Measurements from ENCODE around the gene FCAR.
"Not testable (repeated sequence)": the region's sequence is repeated elsewhere in the genome, so short reads cannot be mapped to it uniquely, and the experiment has no call there.

FCAR gene

DNA sequence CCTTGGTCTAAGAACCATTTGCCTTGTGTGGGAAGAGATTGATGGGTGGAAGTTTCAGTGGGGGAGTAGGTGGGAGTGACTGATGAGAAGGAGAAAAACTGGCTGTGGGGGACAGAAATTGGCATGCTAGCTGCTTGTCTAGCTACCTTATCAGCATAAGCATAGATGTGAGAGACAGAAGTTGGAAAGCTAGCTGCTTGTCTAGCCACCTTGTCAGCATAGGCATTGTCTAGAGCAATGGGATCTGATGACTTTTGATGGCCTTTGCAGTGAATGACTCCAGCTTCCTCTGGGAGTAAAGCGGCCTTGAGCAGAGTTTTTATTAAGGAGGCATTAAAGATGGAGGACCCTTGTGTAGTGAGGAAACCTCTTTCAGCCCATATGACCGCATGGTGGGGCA, 22.0 kb downstream of the FCAR start:
- no peak for DNase-seq

- not testable (repeated sequence) for DNase-seq
These were observed 24.6 kb downstream of the FCAR start for GRCh38 chr19:54898685-54899084.

DNA sequence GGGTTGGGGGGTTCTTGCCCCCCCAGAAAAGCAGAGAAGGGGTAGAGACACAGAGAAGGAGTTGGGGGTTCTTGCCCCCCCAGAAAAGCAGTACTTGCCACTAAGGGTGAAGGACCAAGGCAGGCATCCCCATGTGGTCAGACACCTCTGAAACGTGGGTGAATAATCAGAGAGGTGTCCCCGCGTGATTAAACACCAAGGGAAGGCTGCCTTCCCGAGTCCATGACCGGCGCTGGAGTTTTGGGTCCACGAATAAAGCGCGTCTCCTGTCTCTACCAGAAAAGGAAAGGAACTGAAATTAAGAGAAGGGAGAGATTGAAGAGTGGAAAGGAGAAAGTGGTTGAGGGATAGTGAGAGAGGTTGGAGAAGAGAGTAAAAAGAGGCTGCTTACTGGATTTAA, 25.6 kb downstream of the FCAR start:
- DNase-seq, result not testable (repeated sequence)

DNA sequence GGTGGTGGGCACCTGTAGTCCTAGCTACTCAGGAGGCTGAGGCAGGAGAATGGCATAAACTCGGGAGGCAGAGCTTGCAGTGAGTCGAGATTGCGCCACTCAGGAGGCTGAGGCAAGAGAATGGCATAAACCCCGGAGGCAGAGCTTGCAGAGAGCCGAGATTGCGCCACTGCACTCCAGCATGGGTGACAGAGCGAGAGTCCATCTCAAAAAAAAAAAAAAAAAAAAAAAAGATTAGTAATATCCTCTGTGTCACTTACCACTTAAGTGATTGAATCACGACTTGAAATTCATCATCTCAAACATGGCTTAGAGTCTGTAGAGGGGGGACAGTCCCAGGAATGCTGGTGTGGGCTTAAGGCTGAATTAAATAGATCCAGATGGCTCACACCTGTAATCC, 27.1 kb downstream of the FCAR start:
- DNase-seq, result not testable (repeated sequence)

- DNase-seq, result no peak
These were observed 28.0 kb downstream of the FCAR start for GRCh38 chr19:54902061-54902460.

- no peak for DNase-seq
These were observed 29.3 kb downstream of the FCAR start for GRCh38 chr19:54903303-54903702.

GRCh38 chr19:54904261-54904660, 30.2 kb downstream of the FCAR start:
- not testable (repeated sequence) for DNase-seq

DNA sequence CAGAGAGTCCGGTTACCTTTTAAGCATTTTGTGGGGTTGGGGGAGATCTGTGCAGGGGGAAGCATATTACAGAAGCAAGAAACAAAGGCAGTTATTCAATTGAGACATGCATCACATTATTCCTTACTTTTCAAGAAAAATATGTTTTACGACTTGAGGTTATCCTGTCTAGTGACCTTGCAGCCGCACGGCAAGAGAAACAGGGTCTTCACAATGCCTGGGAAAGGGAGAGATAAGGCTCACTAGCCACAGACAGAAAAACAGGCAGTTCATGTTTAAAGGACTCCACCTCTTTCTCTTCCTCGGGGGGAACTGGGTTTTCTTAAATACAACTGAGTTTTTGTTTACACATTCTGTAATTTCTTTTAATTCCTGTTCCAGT, 31.4 kb downstream of the FCAR start:
- DNase-seq, result no peak

GRCh38 chr19:54905803-54906511, 31.9 kb downstream of the FCAR start, which contains the start of gene NCR1:
NCR1 (plus strand) TSS chr19:54906148; CDS start chr19:54906188, 40 bp downstream.
- DNase-seq, result no peak

DNA sequence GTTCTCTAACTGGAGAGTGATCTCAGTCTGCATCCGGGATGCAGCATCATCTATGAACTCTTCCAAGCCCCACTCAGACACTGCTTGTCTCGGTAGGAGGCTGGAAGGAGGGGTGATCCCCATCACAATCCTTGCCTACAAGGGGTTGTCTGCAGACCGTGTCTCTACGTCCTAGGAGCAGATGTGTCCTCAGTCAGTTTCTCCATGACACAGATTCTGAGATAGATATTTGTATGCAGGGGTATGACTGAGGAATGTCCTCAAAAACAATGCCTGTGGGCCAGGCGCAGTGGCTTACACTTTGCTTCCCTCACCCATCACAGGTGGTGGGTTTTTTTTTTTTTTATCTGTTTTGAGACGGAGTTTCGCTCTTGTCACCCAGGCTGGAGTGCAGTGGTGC, 32.8 kb downstream of the FCAR start:
- DNase-seq, result no peak

- DNase-seq, result not testable (repeated sequence)
These were observed 33.9 kb downstream of the FCAR start for GRCh38 chr19:54907899-54908298.

DNA sequence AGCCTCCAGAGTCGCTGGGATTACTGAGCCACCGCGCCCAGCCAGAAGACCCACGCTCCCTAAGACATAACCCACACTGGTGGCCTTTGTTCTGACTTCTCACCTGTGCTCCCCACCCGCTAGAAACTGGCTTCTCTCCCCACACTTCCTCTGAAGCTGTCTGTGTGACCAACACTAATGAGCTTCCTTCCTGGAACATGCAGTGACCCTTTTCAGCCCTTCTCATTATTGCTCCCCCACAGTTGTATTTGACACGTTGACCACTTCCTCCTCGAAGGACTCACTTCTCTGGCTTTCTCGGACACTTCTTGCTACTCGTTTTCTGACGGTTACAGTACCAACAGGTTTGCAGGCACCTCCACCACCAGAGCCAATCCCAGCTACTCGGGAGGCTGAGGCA, 42.8 kb downstream of the FCAR start:
- DNase-seq, result no peak

- DNase-seq, result no peak
These were observed 44.5 kb downstream of the FCAR start for GRCh38 chr19:54918499-54918898.

- not testable (repeated sequence) for DNase-seq
These were observed 45.9 kb downstream of the FCAR start for GRCh38 chr19:54919646-54920563.

DNA sequence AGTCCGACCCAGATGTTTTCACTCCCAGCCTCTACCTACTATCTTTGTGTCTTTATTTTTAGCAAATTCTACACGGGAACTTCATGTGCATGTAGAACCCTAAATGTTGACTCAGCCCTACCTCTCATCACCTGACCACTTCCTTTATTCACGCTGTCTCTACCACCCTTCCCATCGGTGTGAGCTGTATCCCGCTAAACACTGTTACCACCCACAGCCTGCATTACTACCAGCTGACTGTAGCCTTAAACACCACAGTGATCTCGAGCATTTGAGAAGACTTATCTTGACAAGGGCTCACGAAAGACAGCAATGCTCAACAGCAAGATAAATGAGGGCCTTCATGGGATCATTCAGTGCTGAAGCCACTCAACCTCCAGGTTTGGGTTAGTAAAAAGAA, 47.0 kb downstream of the FCAR start:
- DNase-seq, result no peak

- DNase-seq, result no peak
These were observed 49.2 kb downstream of the FCAR start for GRCh38 chr19:54923276-54923675.

DNA sequence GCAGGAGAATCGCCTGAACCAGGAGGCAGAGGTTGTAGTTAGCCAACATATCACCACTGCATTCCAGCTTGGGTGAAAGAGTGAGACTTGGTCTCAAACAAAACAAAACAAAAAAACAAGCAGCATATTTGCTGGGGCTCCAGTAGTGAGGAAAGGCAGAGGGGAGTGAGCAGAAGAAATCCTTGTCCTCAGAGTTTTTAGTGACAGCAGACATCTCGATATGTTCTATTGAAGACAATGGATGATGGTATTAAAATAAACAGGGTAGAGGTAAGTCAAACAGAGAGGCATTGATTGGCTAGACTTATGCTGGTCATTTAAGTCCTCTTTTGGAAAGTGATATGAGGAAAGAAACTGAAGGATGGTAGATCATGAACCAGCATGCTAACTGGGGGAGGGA, 54.3 kb downstream of the FCAR start:
- DNase-seq, result no peak

DNA sequence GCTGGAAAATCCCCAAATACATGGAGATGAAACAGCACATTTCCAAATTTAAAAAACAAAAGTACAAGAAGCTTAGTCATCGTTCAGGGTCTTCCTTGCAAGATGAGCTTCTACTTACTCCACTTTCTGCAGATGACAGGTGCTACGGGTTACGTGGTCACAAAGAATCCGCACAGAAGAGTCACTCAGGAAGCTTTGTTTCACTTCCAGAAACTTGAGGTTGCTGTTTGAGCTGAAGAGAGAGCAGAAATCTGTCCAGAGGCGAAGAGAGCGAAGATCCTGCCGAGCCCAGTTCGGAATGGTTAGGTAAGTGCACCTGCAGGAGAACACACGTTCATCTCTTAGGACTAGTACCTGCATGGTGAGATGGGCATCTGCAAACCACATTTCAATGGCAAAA, 63.9 kb downstream of the FCAR start:
- no peak for DNase-seq

DNA sequence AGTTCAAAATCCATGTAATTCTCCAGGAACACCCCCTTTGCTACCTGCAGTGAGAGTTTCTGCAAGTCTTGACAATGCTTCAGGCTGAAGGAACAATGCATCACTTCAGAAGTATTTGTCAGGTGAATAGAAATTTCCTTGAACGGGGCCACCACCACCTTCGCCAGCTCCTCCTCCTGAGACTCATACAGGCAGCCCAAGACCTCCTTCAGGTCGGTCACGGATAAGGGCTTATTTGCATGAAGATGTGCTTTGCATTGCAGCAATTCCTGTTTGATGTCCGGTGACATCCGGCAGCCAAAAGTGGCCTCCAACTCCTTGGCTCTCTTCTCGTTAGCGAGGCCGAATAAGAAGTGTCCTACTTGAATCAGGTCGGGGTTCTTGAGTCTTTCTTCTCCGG, 64.9 kb downstream of the FCAR start:
- no peak for DNase-seq

DNA sequence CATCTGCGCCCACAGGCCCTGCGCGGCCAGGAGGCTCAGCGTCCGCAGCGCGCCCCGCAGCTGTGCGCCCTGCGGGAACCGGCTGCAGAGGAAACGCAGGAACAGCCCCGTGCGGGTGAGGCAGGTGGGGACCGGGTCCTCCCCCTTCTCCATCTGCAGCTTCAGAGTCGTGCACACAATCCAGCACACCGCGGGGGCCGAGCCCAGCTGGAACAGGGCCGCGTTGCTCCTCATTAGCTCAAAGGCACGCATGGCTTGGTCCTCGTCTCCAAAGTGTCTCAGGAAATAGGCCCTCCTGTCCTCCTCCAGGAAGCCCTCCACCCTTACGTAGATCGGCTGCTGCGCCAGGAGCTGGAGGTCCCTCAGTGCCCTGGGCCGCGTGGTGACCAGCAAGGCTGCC, 65.5 kb downstream of the FCAR start:
- DNase-seq, result not testable (repeated sequence)
